ENCODE measurements around the gene EFCAB6.

EFCAB6 gene

DNA sequence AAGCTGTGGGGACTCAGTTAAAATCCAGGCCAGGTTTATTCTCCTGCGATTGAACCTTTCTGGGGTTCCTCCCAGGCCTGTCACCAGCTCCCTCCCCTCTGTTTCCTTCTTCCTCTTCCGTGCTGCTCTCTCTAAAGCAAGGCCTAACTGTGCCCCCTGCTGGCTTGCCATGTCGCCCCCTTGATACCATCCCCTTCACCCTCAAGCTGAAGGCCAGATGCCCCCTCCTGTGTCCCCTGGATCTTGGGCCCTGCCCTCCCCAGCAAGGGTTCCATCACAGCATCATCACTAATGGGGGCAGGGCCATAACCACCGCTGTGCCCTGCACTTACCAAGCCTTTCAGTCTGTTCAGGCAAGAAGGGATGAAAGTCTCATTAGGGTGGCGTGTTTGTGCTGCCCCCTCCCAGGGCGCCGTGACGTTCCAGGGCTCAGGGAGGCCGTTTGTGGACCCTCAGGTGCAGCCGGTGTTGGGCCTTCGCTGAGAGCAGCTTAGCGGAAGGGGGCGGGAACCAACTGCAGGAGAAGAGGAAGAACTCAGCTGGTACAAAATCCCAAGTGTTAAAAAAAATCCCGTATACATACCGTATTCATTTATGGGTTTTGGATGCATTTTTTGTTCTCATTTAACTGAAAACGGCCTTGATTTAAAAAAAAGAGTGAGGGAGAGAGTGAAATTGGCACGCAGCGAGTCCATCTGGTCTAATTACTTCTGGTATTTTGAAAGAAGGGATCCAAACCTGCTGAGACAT is 330.4 kb downstream of the EFCAB6 start:
- FAIRE-seq (peak; percentile 44), DNase-seq (ENCODE audit: insufficient read length) (no peak)
- TF ChIP-seq TAF1 (IDR thresholded peaks at IDR 0.05; ENCODE audit: borderline replicate concordance, low read depth, low read length) (no peak), POLR2A (IDR thresholded peaks at IDR 0.05; ENCODE audit: low read depth, low read length) (no peak), POLR2AphosphoS5 (IDR thresholded peaks at IDR 0.05; ENCODE audit: low read depth, low read length) (no peak)

GRCh38 chr22:43479962-43480361 is 332.1 kb downstream of the EFCAB6 start:
- TF ChIP-seq POLR2AphosphoS5 (IDR thresholded peaks at IDR 0.05; ENCODE audit: low read depth, low read length) (no peak), TAF1 (IDR thresholded peaks at IDR 0.05; ENCODE audit: borderline replicate concordance, low read depth, low read length) (no peak), POLR2A (IDR thresholded peaks at IDR 0.05; ENCODE audit: low read depth, low read length) (no peak)
- DNase-seq (ENCODE audit: insufficient read length) (no peak), FAIRE-seq (no peak)

DNA sequence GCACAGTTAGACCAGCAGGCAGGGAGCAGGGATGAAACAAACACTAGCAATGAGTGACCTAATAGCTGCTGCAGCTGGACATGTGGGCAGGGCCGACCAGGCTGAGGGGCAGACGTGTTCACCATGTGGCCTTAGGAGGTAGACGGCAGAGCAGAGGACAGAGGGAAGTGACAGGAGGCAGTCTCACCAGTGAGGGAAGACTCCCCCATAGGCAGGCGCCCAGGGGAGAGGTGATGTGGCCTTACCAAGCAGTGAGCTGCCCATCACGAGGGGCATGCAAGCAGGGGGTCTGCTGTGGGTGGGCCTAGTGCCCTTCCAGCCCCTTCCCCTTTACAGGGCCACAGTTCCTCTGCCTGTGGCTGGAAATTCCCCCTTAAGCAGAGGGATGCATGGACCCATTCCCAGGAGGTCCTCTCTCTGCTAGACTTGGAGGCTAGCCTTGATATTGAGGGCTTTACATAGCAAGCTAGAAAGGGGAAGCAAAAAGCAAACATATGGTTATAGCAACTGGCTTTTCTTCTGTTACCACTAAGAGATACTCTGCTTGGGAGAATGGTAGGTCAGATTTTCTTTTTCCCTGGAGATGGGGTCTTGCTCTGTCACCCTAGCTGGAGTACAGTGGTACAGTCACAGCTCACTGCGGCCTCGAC is 332.7 kb downstream of the EFCAB6 start:
- DNase-seq (ENCODE audit: insufficient read length) (no peak), FAIRE-seq (no peak)
- TF ChIP-seq POLR2A (IDR thresholded peaks at IDR 0.05; ENCODE audit: low read depth, low read length) (no peak), TAF1 (IDR thresholded peaks at IDR 0.05; ENCODE audit: borderline replicate concordance, low read depth, low read length) (no peak), POLR2AphosphoS5 (IDR thresholded peaks at IDR 0.05; ENCODE audit: low read depth, low read length) (no peak)
